IMR-90 (cell line): ENCODE results near the gene UPK3B. TPM values are rescaled to one million over a fixed set of nuclear protein-coding genes. Genes with fewer than 3 reads are reported as not detected.
"Not testable (repeated sequence)": the region's sequence is repeated elsewhere in the genome, so short reads cannot be mapped to it uniquely, and the experiment has no call there.

Source experiments
- ATAC-seq: fragments of 200-7000 bp; cut with Tn5 transposase; 2 replicates; pipeline ENCODE4 v1.9.1; 2020; ENCODE audit warnings: low read depth, mild to moderate bottlenecking, moderate library complexity
- BruUV-seq: library from RNA; stranded (reverse); fragments of 400-500 nt; replicated peaks from 2 replicates; lab custom pipeline; 2021; lab: Mats Ljungman, UMichigan
- CTCF ChIA-PET: fragments of 300-600 bp; formaldehyde crosslinking; extraction: SDS; loops from one replicate; lab custom pipeline; 2021; ENCODE audit warnings: antibody characterized with exemption; lab: Yijun Ruan, JAX
- POLR2A ChIA-PET: fragments of 300-600 bp; sonication (Branson Sonifier 250); formaldehyde crosslinking; loops from one replicate; lab custom pipeline; 2022; ENCODE audit warnings: antibody characterized with exemption; ENCODE audit not compliant: unreplicated experiment; lab: Charles Lee
- DNase-seq: peaks from one replicate; pipeline ENCODE4 v3.0.0; 2013
- H2AFZ ChIP-seq: replicated peaks from 2 replicates; pipeline ENCODE3; 2013; ENCODE audit warnings: low read length, mild to moderate bottlenecking; ENCODE audit not compliant: poor library complexity
- H2AK5ac ChIP-seq: 2 replicates; pipeline ENCODE4 v1.6.1; 2013; ENCODE audit warnings: low read depth, low read length, inconsistent platforms
- H2AK9ac ChIP-seq: replicated peaks from 2 replicates; pipeline ENCODE3; 2013; ENCODE audit warnings: mild to moderate bottlenecking, low read depth, low read length, moderate library complexity; ENCODE audit not compliant: poor library complexity
- H2BK120ac ChIP-seq: 2 replicates; pipeline ENCODE4 v1.6.1; 2013; ENCODE audit warnings: low read depth, low read length, inconsistent platforms
- H2BK15ac ChIP-seq: 3 replicates; pipeline ENCODE4 v1.6.1; 2013; ENCODE audit warnings: low read depth, low read length, inconsistent platforms
- H2BK20ac ChIP-seq: 2 replicates; pipeline ENCODE4 v1.6.1; 2013; ENCODE audit warnings: low read depth, mild to moderate bottlenecking, inconsistent platforms, low read length, moderate library complexity
- H2BK5ac ChIP-seq: 2 replicates; pipeline ENCODE4 v1.6.1; 2013; ENCODE audit warnings: mild to moderate bottlenecking, low read depth, low read length, inconsistent platforms; ENCODE audit not compliant: poor library complexity, severe bottlenecking
- H3K14ac ChIP-seq: replicated peaks from 2 replicates; pipeline ENCODE4 v1.6.1; 2013; ENCODE audit warnings: low read depth, low read length, inconsistent platforms
- H3K18ac ChIP-seq: 2 replicates; pipeline ENCODE4 v1.6.1; 2013; ENCODE audit warnings: low read depth, low read length, control low read depth
- H3K23ac ChIP-seq: 2 replicates; pipeline ENCODE4 v1.6.1; 2013; ENCODE audit warnings: low read depth, low read length, inconsistent platforms
- H3K27ac ChIP-seq: 2 replicates; pipeline ENCODE4 v1.5.1; 2013; ENCODE audit warnings: mild to moderate bottlenecking, control low read depth, low read length; ENCODE audit not compliant: insufficient read depth
- H3K27me3 ChIP-seq: 2 replicates; pipeline ENCODE4 v1.6.1; 2013; ENCODE audit warnings: low read length; ENCODE audit not compliant: control insufficient read depth, insufficient read depth
- H3K36me3 ChIP-seq: 2 replicates; pipeline ENCODE4 v1.6.1; 2013; ENCODE audit warnings: low read length, mixed read lengths; ENCODE audit not compliant: control insufficient read depth, insufficient read depth
- H3K4ac ChIP-seq: 2 replicates; pipeline ENCODE4 v1.6.1; 2013; ENCODE audit warnings: low read depth, low read length, inconsistent platforms
- H3K4me1 ChIP-seq: 2 replicates; pipeline ENCODE4 v1.6.1; 2013; ENCODE audit warnings: low read length, mixed read lengths; ENCODE audit not compliant: control insufficient read depth, insufficient read depth
- H3K4me2 ChIP-seq: 2 replicates; pipeline ENCODE4 v1.6.1; 2013; ENCODE audit warnings: low read depth, mild to moderate bottlenecking, control low read depth, low read length, moderate library complexity
- H3K4me3 ChIP-seq: 2 replicates; pipeline ENCODE4 v1.5.1; 2013; ENCODE audit warnings: low read depth, mild to moderate bottlenecking, control low read depth, low read length, moderate library complexity; ENCODE audit not compliant: insufficient read depth
- H3K56ac ChIP-seq: 2 replicates; pipeline ENCODE4 v1.6.1; 2013; ENCODE audit warnings: low read length, inconsistent platforms; ENCODE audit not compliant: insufficient read depth; ENCODE audit errors: extremely low read depth
- H3K79me1 ChIP-seq, 2 experiments: 2 replicates each; pipeline ENCODE4 v1.6.1; 2013; ENCODE audit warnings: low read length in 2 of 2, inconsistent platforms in 1 of 2, low read depth in 1 of 2
- H3K9ac ChIP-seq: 2 replicates; pipeline ENCODE4 v1.6.1; 2013; ENCODE audit warnings: low read depth, low read length, control low read depth
- H3K9me1 ChIP-seq: 2 replicates; pipeline ENCODE4 v1.6.1; 2013; ENCODE audit warnings: low read length, inconsistent platforms; ENCODE audit not compliant: insufficient read depth
- H3K9me3 ChIP-seq: 2 replicates; pipeline ENCODE4 v1.6.1; 2013; ENCODE audit warnings: low read length; ENCODE audit not compliant: control insufficient read depth, insufficient read depth
- H4K20me1 ChIP-seq: 2 replicates; pipeline ENCODE4 v1.6.1; 2013; ENCODE audit warnings: low read length, inconsistent platforms; ENCODE audit not compliant: insufficient read depth
- H4K5ac ChIP-seq: 2 replicates; pipeline ENCODE4 v1.6.1; 2013; ENCODE audit warnings: mild to moderate bottlenecking, low read depth, low read length, control low read depth
- H4K8ac ChIP-seq, 2 experiments: 2 replicates each; pipeline ENCODE4 v1.6.1; 2013; ENCODE audit warnings: low read depth in 2 of 2, low read length in 2 of 2, control low read depth in 1 of 2, inconsistent platforms in 1 of 2
- H4K91ac ChIP-seq: 2 replicates; pipeline ENCODE4 v1.6.1; 2013; ENCODE audit warnings: low read depth, low read length, inconsistent platforms; ENCODE audit not compliant: insufficient read depth
- WGBS, 2 experiments: methylation state at CpG; one replicate each; pipeline versions ENCODE4 v1.1.5 to v1.1.7; 2013; ENCODE audit warnings: missing lambda C conversion rate in 2 of 2; ENCODE audit not compliant: insufficient read length in 1 of 2; ENCODE audit errors: extremely low coverage in 2 of 2; 5-methylcytosine and 5-hydroxymethylcytosine counted together
- dilution Hi-C: fragments of 300-500 bp; cut with HindIII; formaldehyde crosslinking; loops from one replicate; pipeline ENCODE4 v1.14.3; 2018; ENCODE audit warnings: low sequenced_read_pairs; ENCODE audit not compliant: unreplicated experiment
- in situ Hi-C: fragments of 300-500 bp; cut with MboI; formaldehyde crosslinking; loops from 3 replicates; pipeline ENCODE4 v1.14.3; 2019; ENCODE audit warnings: low sequenced_read_pairs, inconsistent platforms, mixed read lengths
- intact Hi-C: fragments of 100-400 bp; cut with micrococcal nuclease; formaldehyde crosslinking; loops from 2 replicates; pipeline ENCODE4 v1.10.0; 2022
- polyA plus RNA-seq, 3 experiments: library from polyadenylated mRNA; depleted of rRNA; stranded (reverse); fragments of >200 nt; gene quantifications; 2 replicates each; pipeline ENCODE4 v1.2.3, GENCODE V29; 2012; ENCODE audit warnings: low replicate concordance in 1 of 3
- total RNA-seq: library from RNA; depleted of rRNA; stranded (reverse); fragments of >200 nt; gene quantifications from 2 replicates; pipeline ENCODE4 v1.2.3, GENCODE V29; 2012

Gene UPK3B
- total and polyA plus RNA-seq, 2 of the 4 experiments (the other 2 are of a cell fraction) = 0.26 TPM; not detected in 1

- WGBS, 2 experiments = no CpG with 5 or more reads among the region's 10 CpGs
- H3K4me3 ChIP-seq, H3K27me3 ChIP-seq, H3K4me2 ChIP-seq, H2BK20ac ChIP-seq, ATAC-seq, H3K9me1 ChIP-seq, CTCF ChIA-PET, H3K23ac ChIP-seq, intact Hi-C loops, H3K4ac ChIP-seq, H3K36me3 ChIP-seq, H2BK120ac ChIP-seq, BruUV-seq, DNase-seq, H4K20me1 ChIP-seq, H3K9ac ChIP-seq, H4K5ac ChIP-seq, H2AK9ac ChIP-seq, H2BK5ac ChIP-seq, H3K79me1 ChIP-seq, H3K56ac ChIP-seq, H4K8ac ChIP-seq, dilution Hi-C loops, H2AFZ ChIP-seq, H3K27ac ChIP-seq, H3K14ac ChIP-seq, H3K9me3 ChIP-seq, H3K4me1 ChIP-seq, H2BK15ac ChIP-seq, H3K18ac ChIP-seq, H4K91ac ChIP-seq, H2AK5ac ChIP-seq, POLR2A ChIA-PET, in situ Hi-C loops: not testable (repeated sequence)
These were observed 18.2 kb upstream of the UPK3B start for GRCh38 chr7:76492139-76492538.

GRCh38 chr7:76495717-76496116 lies 14.6 kb upstream of the UPK3B start:
- not testable (repeated sequence) for H3K4me3 ChIP-seq

More at GRCh38 chr7:76495717-76496116, 14.6 kb upstream of the UPK3B start:
- H3K4ac ChIP-seq, H2BK5ac ChIP-seq, H2AFZ ChIP-seq, H3K9me1 ChIP-seq, H3K9ac ChIP-seq, H3K9me3 ChIP-seq, ATAC-seq, H3K56ac ChIP-seq, H3K14ac ChIP-seq, intact Hi-C loops, H2AK9ac ChIP-seq, H3K27ac ChIP-seq, H4K20me1 ChIP-seq, H3K4me1 ChIP-seq, H3K4me2 ChIP-seq, H2AK5ac ChIP-seq, POLR2A ChIA-PET, BruUV-seq, H2BK15ac ChIP-seq, H3K79me1 ChIP-seq, H3K18ac ChIP-seq, CTCF ChIA-PET, H3K23ac ChIP-seq, in situ Hi-C loops, H2BK20ac ChIP-seq, H4K5ac ChIP-seq, H2BK120ac ChIP-seq, dilution Hi-C loops, H4K8ac ChIP-seq, H3K27me3 ChIP-seq, DNase-seq, H4K91ac ChIP-seq, H3K36me3 ChIP-seq: not testable (repeated sequence)
- no CpG with 5 or more reads among the region's 16 CpGs for WGBS, 2 experiments
